ENCODE data around the gene CDH22.
A peak's percentile ranks its signal among the peaks of the same experiment; 100 is the strongest.

The CDH22 gene

GRCh38 chr20:46152824-46153586, 155.3 kb downstream of the CDH22 start:
- no peak for DNase-seq (ENCODE audit: low read depth in 4 of 4, low spot score in 1 of 4)

- DNase-seq (ENCODE audit: low read depth in 4 of 4, low spot score in 1 of 4): no peak
These were observed 156.4 kb downstream of the CDH22 start for GRCh38 chr20:46151936-46152335.

GRCh38 chr20:46150943-46151342, 157.4 kb downstream of the CDH22 start:
- no peak for DNase-seq (ENCODE audit: low read depth in 4 of 4, low spot score in 1 of 4)

- DNase-seq (ENCODE audit: low read depth in 4 of 4, low spot score in 1 of 4): no peak
These were observed 159.7 kb downstream of the CDH22 start for GRCh38 chr20:46148313-46149208.

GRCh38 chr20:46145713-46146112, 162.6 kb downstream of the CDH22 start:
- no peak for DNase-seq (ENCODE audit: low read depth in 4 of 4, low spot score in 1 of 4)

GRCh38 chr20:46144432-46145025, 163.8 kb downstream of the CDH22 start:
- DNase-seq (ENCODE audit: low read depth in 4 of 4, low spot score in 1 of 4): no peak

GRCh38 chr20:46142124-46142523, 166.2 kb downstream of the CDH22 start:
- no peak for DNase-seq (ENCODE audit: low read depth in 4 of 4, low spot score in 1 of 4)

GRCh38 chr20:46139908-46140482, 168.3 kb downstream of the CDH22 start:
- no peak for DNase-seq (ENCODE audit: low read depth in 4 of 4, low spot score in 1 of 4)

GRCh38 chr20:46139266-46139889, 168.9 kb downstream of the CDH22 start:
- no peak for DNase-seq (ENCODE audit: low read depth in 4 of 4, low spot score in 1 of 4)

GRCh38 chr20:46137816-46138215, 170.5 kb downstream of the CDH22 start:
- DNase-seq (ENCODE audit: low read depth in 4 of 4, low spot score in 1 of 4): no peak

GRCh38 chr20:46135856-46136633, 172.3 kb downstream of the CDH22 start:
- DNase-seq (ENCODE audit: low read depth in 4 of 4, low spot score in 1 of 4): no peak

GRCh38 chr20:46134716-46135115, 173.6 kb downstream of the CDH22 start:
- DNase-seq (ENCODE audit: low read depth in 4 of 4, low spot score in 1 of 4): no peak

- no peak for DNase-seq (ENCODE audit: low read depth in 4 of 4, low spot score in 1 of 4)
These were observed 174.2 kb downstream of the CDH22 start for GRCh38 chr20:46133886-46134654.

GRCh38 chr20:46132705-46133120, 175.6 kb downstream of the CDH22 start:
- DNase-seq (ENCODE audit: low read depth in 4 of 4, low spot score in 1 of 4): peak in 3 of 4 experiments; percentile 30 to 43 (median 43)

GRCh38 chr20:46131396-46131795, 176.9 kb downstream of the CDH22 start:
- DNase-seq (ENCODE audit: low read depth in 4 of 4, low spot score in 1 of 4): no peak

GRCh38 chr20:46130534-46130933, 177.8 kb downstream of the CDH22 start:
- DNase-seq (ENCODE audit: low read depth in 4 of 4, low spot score in 1 of 4): no peak

GRCh38 chr20:46129955-46130481, 178.3 kb downstream of the CDH22 start:
- DNase-seq (ENCODE audit: low read depth in 4 of 4, low spot score in 1 of 4): no peak

- no peak for DNase-seq (ENCODE audit: low read depth in 4 of 4, low spot score in 1 of 4)
These were observed 179.8 kb downstream of the CDH22 start for GRCh38 chr20:46128310-46129151.
